MCF 10A (cell line): ENCODE measurements around the gene CAMLG. TPM values are rescaled to one million over a fixed set of nuclear protein-coding genes. Genes with fewer than 3 reads are reported as not detected.
"Not testable (repeated sequence)": the region's sequence is repeated elsewhere in the genome, so short reads cannot be mapped to it uniquely, and the experiment has no call there.

Source experiments
- Bru-seq: library from RNA; stranded (reverse); fragments of 400-500 nt; gene quantifications from one replicate; lab custom pipeline; 2021; lab: Mats Ljungman, UMichigan
- BruChase-seq, 2 experiments: library from RNA; stranded (reverse); fragments of 400-500 nt; gene quantifications; one replicate each; lab custom pipeline; 2021; lab: Mats Ljungman, UMichigan
- BruUV-seq: library from RNA; stranded (reverse); fragments of 400-500 nt; replicated peaks from 2 replicates; lab custom pipeline; 2021; lab: Mats Ljungman, UMichigan
- CTCF ChIA-PET: fragments of 300-600 bp; sonication (Branson Sonifier 250); formaldehyde crosslinking; extraction: SDS; loops from one replicate; lab custom pipeline; 2021; ENCODE audit warnings: antibody characterized with exemption, inconsistent platforms; lab: Yijun Ruan, JAX
- POLR2A ChIA-PET: fragments of 300-600, 350-650 bp; sonication (Branson Sonifier 250); formaldehyde crosslinking; extraction: SDS; loops from one replicate; lab custom pipeline; 2020; ENCODE audit warnings: antibody characterized with exemption, inconsistent platforms; lab: Yijun Ruan, JAX
- DNase-seq: peaks from one replicate; pipeline ENCODE4 v3.0.0-alpha.2; 2018; ENCODE audit not compliant: unreplicated experiment
- H3K27ac Mint-ChIP-seq: one replicate; pipeline ENCODE4 v1.8.0; 2022; ENCODE audit warnings: mild to moderate bottlenecking, low read depth, mixed read lengths; ENCODE audit not compliant: unreplicated experiment
- H3K27me3 Mint-ChIP-seq: one replicate; pipeline ENCODE4 v1.8.0; 2022; ENCODE audit warnings: mixed read lengths; ENCODE audit not compliant: insufficient read depth, unreplicated experiment
- H3K36me3 Mint-ChIP-seq: one replicate; pipeline ENCODE4 v1.8.0; 2022; ENCODE audit warnings: mild to moderate bottlenecking, moderate library complexity, mixed read lengths; ENCODE audit not compliant: insufficient read depth, unreplicated experiment
- H3K4me1 Mint-ChIP-seq: one replicate; pipeline ENCODE4 v1.8.0; 2022; ENCODE audit warnings: mixed read lengths; ENCODE audit not compliant: insufficient read depth, unreplicated experiment
- H3K4me3 Mint-ChIP-seq: one replicate; pipeline ENCODE4 v1.8.0; 2022; ENCODE audit warnings: mild to moderate bottlenecking, moderate library complexity, mixed read lengths; ENCODE audit not compliant: unreplicated experiment
- H3K9me3 Mint-ChIP-seq: one replicate; pipeline ENCODE4 v1.8.0; 2022; ENCODE audit warnings: mixed read lengths; ENCODE audit not compliant: unreplicated experiment
- intact Hi-C: fragments of 100-400 bp; cut with micrococcal nuclease; formaldehyde crosslinking; loops from 2 replicates; pipeline ENCODE4 v1.14.1; 2022
- long read RNA-seq: library from polyadenylated mRNA; stranded (forward); transcript quantifications from one replicate; pipeline ENCODE4 v2.0.0, GENCODE V29; 2022
- total RNA-seq: library from RNA; stranded (reverse); gene quantifications from 2 replicates; pipeline ENCODE4 v1.2.3, GENCODE V29; 2022
- TF ChIP-seq, protein P1 (sequence below): fragments of 200-600 bp; IDR thresholded peaks from one replicate; pipeline ENCODE4 v1.8.0; 2022; ENCODE audit warnings: antibody characterized with exemption, mild to moderate bottlenecking; ENCODE audit not compliant: unreplicated experiment

CAMLG gene
- total RNA-seq, result 38.3 and 41.8 TPM in 2 replicates
- Bru-seq, nascent RNA, result percentile 78 among the genes with signal in this experiment
- BruChase-seq, experiment 1, labeled RNA remaining after a 6-hour chase, result percentile 90 among the genes with signal in this experiment
- BruChase-seq, experiment 2, labeled RNA remaining after a 2-hour chase, result percentile 86 among the genes with signal in this experiment
- long read RNA-seq, transcript CAMLG-202 (3 exons, 895 nt), result minor isoform, 10 of 198 reads
- long read RNA-seq, transcript CAMLG-201 (4 exons, 2,221 nt), result major isoform, 54 of 198 reads
- long read RNA-seq, partial matches to known transcripts, result 123 of 198 reads
- long read RNA-seq, other reads (novel, unspliced or antisense), result 11 of 198 reads

DNA sequence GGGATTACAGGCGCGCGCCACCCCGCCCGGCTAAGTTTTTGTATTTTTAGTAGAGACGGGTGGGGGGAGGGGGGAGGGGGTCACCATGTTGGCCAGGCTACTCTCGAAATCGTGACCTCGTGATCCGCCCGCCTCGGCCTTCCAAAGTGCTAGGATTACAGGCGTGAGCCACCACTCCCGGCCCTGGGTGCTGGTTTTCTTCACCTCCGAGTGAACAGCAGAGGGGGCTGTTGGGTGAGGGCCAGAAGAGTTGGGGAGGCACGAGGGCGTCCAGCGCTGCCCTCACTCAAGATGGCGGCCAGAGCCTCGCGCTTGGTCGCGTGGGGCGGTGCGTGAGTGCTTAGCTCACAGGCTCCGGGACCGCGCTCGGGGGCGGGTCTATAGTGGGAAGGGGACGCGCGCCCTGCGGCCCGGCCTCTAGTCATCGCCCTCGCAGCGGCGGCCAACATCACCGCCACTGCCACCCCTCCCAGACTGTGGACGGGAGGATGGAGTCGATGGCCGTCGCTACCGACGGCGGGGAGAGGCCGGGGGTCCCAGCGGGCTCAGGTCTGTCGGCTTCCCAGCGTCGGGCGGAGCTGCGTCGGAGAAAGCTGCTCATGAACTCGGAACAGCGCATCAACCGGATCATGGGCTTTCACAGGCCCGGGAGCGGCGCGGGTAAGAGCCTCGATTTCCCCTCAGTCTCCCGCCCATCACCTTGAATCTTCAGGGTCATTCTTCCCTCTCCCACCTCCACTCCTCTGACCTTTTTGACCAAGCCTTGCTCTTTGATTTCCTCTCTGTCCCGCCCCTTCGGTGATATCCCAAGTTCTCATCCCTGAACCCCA lies at the start of gene CAMLG:
Gene CAMLG, plus strand, starts transcription at position 416 of the 830 bp plus-strand sequence. Its CDS starts 73 bp downstream, at position 489.
- intact Hi-C loops, result loop anchor here (1.0 to 5.0 kb wide), 6 partner anchors 20 to 211 kb away; partner anchors contain the start of genes DDX46, JADE2, PCBD2 and SEC24A
- no peaks in the 10 kb centered on the region for H3K27me3 Mint-ChIP-seq
- no TSS peak for BruUV-seq
- no peaks in the 10 kb centered on the region for H3K9me3 Mint-ChIP-seq
- ChIA-PET POLR2A (interaction anchor here (0.5 to 11.8 kb wide), 29 partner anchors 9 to 561 kb away, joined by 3 to 156 read pairs (median 6); partner anchors contain the start of genes C5orf24, DDX46, PCBD2 and PPP2CA), CTCF (interaction anchor here (0.7 to 5.3 kb wide), 15 partner anchors 18 to 596 kb away, joined by 3 to 71 read pairs (median 3); partner anchors contain the start of gene DDX46)
- H3K4me1 Mint-ChIP-seq, result peaks cover 17% of the 10 kb centered on the region
- TF ChIP-seq, protein P1, sequence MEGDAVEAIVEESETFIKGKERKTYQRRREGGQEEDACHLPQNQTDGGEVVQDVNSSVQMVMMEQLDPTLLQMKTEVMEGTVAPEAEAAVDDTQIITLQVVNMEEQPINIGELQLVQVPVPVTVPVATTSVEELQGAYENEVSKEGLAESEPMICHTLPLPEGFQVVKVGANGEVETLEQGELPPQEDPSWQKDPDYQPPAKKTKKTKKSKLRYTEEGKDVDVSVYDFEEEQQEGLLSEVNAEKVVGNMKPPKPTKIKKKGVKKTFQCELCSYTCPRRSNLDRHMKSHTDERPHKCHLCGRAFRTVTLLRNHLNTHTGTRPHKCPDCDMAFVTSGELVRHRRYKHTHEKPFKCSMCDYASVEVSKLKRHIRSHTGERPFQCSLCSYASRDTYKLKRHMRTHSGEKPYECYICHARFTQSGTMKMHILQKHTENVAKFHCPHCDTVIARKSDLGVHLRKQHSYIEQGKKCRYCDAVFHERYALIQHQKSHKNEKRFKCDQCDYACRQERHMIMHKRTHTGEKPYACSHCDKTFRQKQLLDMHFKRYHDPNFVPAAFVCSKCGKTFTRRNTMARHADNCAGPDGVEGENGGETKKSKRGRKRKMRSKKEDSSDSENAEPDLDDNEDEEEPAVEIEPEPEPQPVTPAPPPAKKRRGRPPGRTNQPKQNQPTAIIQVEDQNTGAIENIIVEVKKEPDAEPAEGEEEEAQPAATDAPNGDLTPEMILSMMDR, result peak; percentile 55
- H3K4me3 Mint-ChIP-seq, result peak within 1 kb of the TSS; percentile 97
- H3K36me3 Mint-ChIP-seq, result peaks cover 26% of the 10 kb centered on the region
- DNase-seq, result peak; percentile 99
- H3K27ac Mint-ChIP-seq, result peak within 1 kb of the TSS; percentile 95

DNA sequence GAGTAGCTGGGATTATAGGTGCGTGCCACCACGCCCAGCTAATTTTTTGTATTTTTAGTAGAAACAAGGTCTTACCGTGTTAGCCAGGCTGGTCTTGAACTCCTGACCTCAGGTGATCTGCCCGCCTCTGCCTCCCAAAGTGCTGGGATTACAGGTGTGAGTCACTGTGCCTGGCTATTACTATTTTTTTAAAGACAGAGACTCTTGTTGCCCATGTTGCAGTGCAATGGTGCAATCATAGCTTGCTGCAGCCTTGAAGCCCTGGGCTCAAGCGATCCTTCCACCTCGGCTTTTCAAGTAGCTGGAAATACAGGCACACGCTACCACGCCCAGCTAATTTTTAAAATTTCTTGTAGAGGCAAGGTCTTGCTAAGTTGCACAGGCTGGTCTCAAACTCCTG lies 48.2 kb upstream of the CAMLG start:
- CTCF ChIA-PET, H3K27ac Mint-ChIP-seq, intact Hi-C loops, BruUV-seq, H3K9me3 Mint-ChIP-seq, H3K4me1 Mint-ChIP-seq, H3K4me3 Mint-ChIP-seq, H3K27me3 Mint-ChIP-seq: not testable (repeated sequence)
- H3K36me3 Mint-ChIP-seq, result peaks cover 87% of the 10 kb centered on the region
- peak; percentile 27 for DNase-seq
- POLR2A ChIA-PET, result interaction anchor here (0.7 to 3.1 kb wide), 6 partner anchors 8 to 49 kb away, joined by 3 to 22 read pairs (median 4); partner anchors contain the start of genes CAMLG and SEC24A

DNA sequence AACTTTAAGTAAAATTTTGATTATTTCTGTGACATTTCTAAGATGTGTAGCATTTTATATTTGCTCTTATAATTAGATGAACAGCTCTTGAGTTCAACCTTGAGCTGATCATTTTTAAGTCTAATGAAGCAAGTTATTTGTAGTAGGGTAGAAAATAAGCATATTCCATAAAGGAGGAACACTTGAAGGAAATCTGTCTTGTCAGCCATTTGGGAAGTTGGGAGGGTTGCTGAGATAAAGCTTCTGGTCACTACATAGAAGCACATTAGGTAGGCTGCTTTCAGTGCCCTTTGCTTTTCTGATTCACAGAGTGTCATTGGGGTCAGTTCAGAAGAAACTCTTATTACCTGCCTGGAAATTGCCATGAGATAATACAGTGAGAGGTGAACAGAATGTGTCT lies 45.6 kb upstream of the CAMLG start:
- H3K27me3 Mint-ChIP-seq, result no peaks in the 10 kb centered on the region
- H3K36me3 Mint-ChIP-seq, result peaks cover 81% of the 10 kb centered on the region
- H3K27ac Mint-ChIP-seq, result no peak overlapping the region
- ChIA-PET POLR2A (interaction anchor here (1.1 to 3.1 kb wide), 5 partner anchors 12 to 61 kb away, joined by 3 to 22 read pairs (median 5); partner anchors contain the start of genes CAMLG and SAR1B), CTCF (interaction anchor here (0.8 to 1.8 kb wide), 2 partner anchors 13 to 66 kb away, joined by 3 to 5 read pairs; partner anchors contain the start of gene DDX46)
- H3K4me3 Mint-ChIP-seq, result no peak overlapping the region
- TF ChIP-seq, protein P1, result no peak
- H3K4me1 Mint-ChIP-seq, result peaks cover 10% of the 10 kb centered on the region
- DNase-seq, result no peak
- no peaks in the 10 kb centered on the region for H3K9me3 Mint-ChIP-seq
- BruUV-seq, result no TSS peak
- intact Hi-C loops, result no loop called here

DNA sequence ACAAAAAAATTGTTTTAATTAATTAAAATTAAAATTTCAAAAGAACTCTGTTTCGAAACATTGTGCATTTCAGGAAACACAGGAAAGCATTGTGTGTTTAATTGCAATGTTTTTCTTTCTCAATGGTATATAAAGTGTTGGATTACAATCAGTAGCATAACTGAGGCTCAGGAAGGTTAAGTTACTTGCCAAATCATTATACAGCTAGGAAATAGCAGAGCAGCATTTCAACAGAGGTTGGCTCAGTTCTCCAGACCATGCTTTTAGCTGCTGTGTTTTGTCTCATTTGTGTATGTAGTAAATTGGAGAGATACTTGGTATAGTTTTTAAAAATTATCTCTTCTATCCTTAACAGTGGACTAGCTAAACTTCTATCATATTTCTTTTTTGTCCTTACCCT lies 30.0 kb upstream of the CAMLG start:
- no peaks in the 10 kb centered on the region for H3K4me1 Mint-ChIP-seq
- no peak overlapping the region for H3K4me3 Mint-ChIP-seq
- no TSS peak for BruUV-seq
- H3K9me3 Mint-ChIP-seq, result no peaks in the 10 kb centered on the region
- TF ChIP-seq, protein P1, result no peak
- CTCF ChIA-PET, result interaction anchor here (0.7 to 1.5 kb wide), 2 partner anchors 13 to 31 kb away, joined by 3 read pairs; no protein-coding TSS in a partner anchor
- no peaks in the 10 kb centered on the region for H3K27me3 Mint-ChIP-seq
- H3K36me3 Mint-ChIP-seq, result peaks cover 97% of the 10 kb centered on the region
- no peak overlapping the region for H3K27ac Mint-ChIP-seq
- POLR2A ChIA-PET, result interaction anchor here (0.6 to 1.2 kb wide), 4 partner anchors 21 to 131 kb away, joined by 3 to 5 read pairs (median 4); partner anchors contain the start of gene CAMLG
- intact Hi-C loops, result no loop called here
- peak; percentile 14 for DNase-seq
